Activated CD4-positive, alpha-beta T cell treated with anti-CD3 and anti-CD28 coated beads, Interleukin-2, Interleukin-6, amounts not matched to agents 100 ng/mL and 50 ng/mL, durations not matched to agents 16 hours and 8 hours (primary cell): ENCODE results near the gene ALDH4A1.
"Not testable (repeated sequence)": the region's sequence is repeated elsewhere in the genome, so short reads cannot be mapped to it uniquely, and the experiment has no call there.

Experiments
- DNase-seq: peaks from one replicate; pipeline ENCODE4 v3.0.0-alpha.2; 2020

The ALDH4A1 gene

DNA sequence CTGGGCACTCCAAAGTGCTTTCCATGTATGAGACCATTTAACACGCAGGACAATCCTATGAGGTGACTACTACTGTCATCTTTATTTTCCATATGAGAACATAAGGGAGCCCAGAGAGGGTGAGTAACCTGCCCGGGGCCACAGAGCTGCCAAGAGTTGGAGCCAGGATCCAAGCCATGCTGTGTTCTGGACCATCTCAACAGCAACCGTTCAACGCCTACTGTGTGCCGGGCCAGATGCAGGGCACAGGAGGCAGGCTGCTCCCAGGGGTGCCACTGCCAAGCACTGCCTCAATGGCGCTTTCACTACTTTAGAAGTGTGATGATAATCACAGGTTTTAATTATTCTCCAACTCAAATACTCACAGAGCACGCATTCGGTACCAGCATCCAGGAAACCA lies 3.8 kb downstream of the ALDH4A1 start:
- no peak for DNase-seq

DNA sequence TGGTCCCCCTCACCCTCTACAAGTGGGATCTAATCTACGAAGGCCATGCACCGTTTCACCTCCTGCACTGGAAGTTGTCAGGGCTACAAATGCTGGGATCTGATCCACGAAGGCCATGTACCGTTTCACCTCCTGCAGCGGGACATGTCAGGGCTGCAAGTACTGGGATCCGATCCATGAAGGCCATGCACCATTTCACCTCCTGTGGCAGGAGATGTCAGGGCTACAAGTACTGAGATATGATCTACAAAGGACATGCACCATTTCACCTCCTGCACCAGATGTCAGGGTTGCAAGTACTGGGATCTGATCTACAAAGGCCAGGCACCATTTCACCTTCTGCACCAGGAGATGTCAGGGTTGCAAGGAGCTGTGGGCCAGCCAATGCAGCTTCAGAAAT lies 7.0 kb downstream of the ALDH4A1 start:
- no peak for DNase-seq

DNA sequence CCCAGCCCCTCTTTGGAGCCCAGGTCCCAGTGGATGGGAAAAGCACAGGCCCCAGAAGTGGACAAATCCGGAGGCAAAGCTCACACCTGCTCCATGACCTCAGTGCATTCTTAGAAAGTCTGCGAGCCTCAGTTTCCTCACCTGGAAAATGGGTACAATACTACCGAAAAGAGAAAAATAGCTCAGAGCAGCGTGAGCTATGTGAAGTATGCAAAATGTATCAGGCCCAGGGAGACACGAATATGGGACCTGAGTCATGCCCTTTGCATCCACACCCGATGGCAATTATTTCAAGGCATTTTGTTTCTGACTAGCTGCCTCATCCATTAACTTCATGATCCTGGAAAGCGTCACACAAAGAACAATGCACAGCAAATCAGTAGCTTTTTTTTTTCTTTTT lies 9.2 kb downstream of the ALDH4A1 start:
- DNase-seq = no peak

DNA sequence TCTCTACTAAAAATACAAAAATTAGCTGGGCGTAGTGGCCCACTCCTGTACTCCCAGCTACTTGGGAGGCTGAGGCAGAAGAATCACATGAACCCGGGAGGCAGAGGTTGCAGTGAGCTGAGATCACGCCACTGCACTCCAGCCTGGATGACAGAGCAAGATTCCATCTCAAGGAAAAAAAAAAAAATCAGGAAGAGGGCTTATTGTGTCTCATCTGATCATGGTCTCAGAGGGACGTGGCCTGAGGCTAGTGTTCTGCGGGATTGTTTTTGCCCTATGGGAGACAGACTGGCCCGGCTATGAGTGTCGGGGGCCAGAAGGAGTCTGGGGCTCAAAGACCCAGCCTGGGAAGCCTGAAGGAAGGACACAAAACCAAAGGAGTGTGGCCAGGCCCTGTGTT lies 10.5 kb downstream of the ALDH4A1 start:
- not testable (repeated sequence) for DNase-seq

DNA sequence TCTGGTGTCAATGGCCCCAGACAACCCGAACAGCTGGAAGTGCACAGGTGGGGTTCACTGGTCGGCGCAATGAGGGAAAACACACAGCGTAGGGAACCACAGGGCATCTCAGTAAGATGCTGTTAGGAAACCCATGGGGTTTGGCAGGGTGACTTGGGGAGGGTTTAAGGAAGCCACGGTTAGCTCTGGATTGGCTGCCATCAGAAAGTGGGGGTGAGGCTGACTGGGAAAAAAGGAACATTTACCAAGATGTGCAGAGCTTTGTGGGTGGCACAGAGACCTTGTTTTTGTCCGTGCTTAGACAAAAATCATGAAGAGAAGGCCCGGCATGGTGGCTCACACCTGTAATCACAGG lies 11.0 kb downstream of the ALDH4A1 start:
- DNase-seq = no peak

DNA sequence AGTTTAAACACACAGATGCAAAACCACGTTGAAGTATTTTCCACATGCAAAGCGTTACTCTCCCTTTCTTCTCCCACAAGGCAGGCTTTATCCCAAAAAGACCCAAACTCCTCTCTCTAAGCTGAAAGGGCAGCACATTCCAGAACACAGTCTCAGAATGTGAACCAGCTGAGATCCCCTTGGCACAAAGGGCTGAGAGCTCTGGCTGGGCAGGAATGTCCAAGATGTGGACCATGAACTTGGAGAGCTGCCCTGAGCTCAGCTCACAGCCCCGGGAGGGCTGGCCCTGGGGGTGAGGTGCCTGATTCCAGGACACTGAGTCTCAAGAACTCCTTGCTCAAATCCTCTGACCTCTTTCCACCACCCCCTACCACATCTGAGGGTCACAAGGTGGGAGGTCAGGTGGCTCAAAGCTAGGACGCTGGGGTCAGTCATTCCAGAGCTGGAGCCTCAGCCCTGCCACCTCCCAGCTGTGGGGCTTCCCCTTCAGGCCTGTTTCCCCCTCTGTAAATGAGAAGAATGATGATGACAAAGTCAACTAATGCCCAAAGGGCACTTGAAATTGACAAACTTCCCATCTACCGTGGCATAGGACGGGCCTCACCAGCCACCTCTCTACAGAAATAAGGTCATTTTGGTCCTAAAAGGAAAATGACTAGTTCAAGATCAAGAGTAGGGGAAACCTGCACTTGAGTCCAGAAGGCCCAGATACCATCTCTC lies 11.5 kb downstream of the ALDH4A1 start:
- no peak for DNase-seq

DNA sequence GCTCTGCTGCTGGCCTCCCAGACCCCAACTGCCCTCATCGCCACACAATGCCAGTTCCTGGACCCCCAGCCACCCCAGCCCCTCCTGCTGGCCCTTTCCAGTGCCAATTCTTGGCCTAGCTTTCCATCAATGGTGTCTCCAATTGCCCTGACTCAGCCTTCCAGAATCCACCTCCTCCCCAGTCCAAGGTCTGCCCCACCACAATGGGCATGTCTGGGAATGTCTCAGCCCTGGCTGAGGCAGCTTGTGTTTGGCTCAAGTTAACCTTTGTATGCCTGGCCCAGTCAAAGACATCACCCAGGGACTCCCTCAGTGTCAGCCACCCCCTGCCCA lies 16.4 kb downstream of the ALDH4A1 start:
- no peak for DNase-seq

DNA sequence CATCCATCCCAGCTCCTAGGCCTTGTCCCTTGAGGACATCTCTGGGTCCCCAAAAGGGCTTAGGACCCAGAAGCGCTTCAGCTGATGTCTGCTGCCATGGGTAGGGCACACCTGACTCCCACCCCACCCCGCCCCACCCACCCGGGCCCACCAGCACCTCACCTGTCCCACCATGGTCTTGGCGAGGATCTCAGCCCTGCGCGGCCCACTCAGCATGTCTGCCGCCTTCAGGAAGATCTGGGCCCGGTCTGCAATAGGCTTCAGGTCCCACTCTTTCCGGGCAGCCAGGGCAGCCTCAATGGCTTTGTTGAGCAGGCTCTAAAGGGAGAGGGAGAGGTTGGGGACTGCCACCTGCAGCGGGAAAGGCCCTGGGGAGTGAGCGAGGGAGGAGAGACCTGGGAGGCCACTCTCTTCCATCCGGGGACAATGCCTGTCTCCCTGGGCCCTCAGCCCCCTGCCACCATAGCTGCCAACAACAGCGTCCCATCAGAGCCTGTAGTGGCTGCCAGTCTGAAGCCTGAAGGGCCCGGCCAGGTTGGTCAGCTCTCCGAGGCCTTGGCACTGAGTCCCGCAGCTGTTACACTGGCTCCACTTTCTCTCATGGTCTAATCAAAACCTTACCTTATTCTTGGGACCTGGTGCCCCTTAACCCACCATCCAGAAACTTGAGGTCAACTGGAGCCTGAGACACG lies 16.9 kb downstream of the ALDH4A1 start:
- no peak for DNase-seq

DNA sequence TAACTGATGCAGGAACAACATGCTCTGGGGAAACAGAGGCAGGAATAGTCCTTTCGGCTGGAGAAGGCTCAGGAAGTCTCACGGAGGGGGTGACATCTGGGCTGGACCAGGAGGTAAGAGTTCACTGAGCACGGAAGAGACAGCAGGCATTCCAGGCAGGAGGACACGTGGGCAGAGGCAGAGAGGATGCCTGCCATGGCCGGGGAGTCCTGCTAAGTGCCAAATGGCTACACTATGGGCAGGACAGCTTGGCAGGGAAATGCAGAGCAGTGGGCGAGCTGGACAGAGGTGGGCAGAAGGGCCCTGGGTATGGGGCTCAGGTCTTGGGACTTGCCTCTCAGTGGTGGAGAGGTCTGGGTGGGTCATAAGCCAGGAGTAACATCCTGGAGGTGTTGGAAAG lies 17.6 kb downstream of the ALDH4A1 start:
- DNase-seq = no peak

DNA sequence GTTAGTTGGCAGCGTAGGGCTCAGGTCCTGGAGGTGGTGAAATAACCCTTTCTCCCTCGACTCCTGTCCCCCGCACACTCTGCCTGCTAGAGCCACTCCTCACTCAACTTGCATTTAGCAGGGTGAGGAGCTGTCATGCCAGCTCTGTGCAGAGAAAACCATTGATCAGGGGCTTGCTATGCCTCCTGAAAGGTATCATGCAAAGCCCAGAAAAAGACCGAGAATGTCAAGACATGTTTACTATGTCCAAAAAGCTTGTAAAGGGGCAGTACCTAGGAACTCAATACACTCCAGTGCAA lies 18.0 kb downstream of the ALDH4A1 start:
- DNase-seq = no peak

DNA sequence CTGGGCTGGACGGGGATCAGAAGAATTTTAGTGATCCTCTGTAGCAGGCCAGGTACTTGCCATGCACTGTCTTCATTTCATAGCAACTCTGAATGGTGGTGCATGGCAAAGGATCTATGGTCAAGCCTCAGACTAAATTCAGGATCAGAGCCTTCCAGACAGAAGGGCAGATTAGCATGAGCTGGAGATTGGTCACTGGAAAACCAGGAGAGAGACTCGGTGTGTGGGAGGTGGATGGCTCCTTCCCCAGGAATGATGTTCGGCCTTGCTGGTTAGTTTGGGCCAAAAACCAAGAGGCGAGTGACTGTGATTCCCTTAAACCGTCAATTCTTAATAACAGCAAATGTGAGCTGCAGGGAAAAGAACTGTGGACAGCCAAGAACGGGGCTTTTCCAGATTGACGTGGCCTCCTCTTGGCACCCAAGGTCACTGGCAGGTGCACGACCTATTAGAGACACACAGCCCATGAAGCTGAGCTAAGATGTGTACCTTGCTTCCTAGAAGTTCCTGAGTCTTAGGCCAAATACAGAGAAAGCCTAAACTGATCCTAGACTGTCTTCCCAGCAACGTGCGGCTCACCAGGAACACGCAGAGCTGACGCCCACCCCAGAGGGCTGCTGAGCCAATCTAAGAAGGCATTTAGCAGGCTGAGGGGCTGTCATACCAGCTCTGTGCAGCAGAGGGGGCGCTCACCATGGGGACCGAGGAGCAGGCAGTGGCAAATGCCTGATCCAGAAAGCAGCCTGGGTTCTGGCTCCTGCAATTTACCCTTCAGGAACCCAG lies 18.5 kb downstream of the ALDH4A1 start:
- peak; percentile 75 for DNase-seq

DNA sequence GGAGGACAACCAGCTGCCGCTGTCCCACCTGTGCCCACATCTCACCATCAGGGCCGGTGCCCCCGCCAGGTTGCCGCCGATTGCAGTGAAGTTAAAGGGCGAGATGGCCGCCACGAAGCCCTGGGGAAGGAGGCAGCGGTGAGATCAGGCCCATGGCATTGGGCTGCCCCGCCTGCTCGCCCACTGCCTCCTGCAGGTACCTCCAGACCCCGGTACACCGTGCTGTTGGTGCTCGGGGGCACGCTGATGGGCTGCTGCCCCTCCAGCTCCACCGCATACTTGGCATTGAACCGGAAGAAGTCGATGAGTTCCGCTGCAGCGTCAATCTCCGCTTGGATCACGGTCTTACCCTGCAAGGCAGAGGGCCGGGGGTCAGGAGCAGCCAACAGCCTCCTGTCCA lies 19.3 kb downstream of the ALDH4A1 start:
- no peak for DNase-seq

DNA sequence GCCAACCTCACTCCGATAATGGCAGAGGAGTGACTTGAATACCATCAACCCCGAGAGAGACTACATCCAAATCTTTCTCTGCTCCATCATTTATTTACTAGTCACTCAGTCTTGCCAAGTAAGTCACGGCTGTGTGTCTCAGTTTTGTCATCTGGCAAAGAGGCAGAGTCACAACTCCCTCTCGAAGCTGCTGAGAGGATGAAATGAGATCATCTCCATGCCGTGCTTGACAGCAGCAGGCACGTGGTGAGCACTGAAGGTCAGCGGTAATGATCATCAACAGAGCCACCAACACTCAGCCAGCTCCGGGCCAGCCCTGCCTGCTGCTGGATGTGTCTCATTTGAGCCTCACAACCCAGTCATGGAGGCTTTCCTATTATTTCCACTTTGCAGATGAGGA lies 19.9 kb downstream of the ALDH4A1 start:
- DNase-seq = no peak

DNA sequence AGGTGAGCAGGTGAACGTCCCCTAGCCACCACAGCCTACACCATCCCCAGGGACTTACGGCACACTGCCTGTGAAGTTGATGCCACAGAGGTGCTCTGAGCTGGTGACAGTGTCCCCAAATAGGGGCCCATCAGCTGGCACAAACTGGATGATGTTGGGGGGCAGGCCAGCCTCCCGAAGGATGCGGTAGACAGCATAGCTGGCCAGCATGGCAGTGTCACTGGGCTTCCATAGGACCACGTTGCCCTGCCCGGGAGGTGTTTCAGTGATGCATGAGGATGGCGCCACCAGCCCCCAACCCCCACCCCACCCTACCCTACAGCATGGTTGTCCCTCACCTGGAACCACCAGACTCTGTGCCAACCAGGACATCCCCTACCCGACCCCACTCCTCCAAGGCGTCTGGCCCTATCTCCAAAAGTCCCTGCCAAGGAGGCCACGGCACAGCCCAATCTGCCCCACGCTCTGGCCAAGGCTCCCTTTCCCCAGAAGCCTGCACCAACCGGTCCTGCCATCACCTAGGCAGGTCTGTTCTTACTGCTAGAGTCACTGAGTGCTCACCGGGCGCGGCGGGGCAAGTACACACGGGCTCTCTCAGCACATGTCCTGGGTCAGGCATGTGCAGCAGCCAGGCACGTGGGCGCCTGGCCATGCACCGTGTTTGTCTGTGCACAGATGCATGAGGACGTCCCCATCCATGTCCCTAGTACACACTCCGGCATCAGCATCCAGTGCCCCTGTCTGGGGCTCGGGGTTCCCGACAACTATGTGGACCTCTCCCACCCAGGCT lies 20.5 kb downstream of the ALDH4A1 start:
- no peak for DNase-seq

DNA sequence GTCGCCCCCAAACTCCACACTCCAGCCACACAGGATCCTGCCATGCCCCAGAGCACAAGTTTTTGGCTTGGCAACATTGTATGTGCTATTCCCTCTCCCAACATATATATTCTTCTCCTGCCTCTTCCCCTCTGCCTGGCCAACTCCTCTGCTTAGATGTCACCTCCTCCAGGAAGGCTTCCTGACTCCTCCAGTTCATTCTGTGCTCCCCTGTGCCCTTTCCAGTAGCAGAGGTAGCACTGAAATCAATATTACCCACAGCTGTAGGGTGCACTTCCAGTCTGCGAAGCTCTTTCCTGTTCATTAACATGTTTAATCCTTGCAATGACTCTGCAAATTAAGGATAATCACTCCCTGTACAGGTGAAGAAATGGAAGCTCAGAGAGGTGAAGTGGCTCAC lies 21.2 kb downstream of the ALDH4A1 start:
- DNase-seq = no peak

DNA sequence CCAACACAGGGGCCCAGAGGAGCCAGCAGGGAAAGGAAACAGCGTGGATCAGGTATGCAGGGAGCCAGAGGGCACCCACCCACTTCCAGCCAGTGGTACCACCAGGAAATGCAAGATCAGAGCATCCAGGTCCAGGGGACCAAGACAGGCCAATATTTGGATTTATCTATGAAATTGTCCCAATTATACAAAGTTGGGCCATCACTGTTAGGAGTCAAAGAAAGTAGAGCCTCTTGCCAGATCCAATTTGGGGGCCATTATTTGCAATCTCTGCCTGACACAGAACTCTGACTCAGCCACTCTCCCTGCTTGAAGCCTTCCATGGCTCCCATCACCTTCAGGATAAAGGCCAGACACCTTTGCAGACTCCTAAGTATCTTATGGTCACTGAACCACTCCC lies 21.8 kb downstream of the ALDH4A1 start:
- DNase-seq = no peak

DNA sequence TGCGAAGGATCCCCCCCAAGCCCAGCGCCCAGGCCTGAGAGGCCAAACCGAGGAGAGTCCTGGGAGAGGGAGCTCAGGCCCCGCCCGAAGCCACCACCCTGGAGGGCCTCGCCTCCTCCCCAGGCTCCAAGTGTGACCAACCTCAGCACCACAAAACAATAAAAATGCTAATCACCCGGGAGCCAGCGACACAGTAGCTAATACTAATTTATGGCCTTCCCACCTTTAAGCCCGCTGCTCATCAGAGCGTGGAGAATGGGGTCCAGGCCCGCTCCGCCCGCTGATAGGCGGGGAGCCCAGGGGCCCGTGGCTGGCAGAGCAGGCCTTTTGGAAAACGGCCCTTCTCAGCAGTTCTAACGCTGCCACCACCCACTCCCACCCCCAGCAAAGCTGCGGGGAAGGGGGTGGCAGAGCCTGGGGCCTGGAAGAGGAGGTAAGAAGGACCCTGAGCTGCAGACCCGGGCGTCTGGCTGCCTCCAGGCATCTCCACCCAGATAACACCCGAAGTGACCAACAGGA lies 22.5 kb downstream of the ALDH4A1 start:
- no peak for DNase-seq

DNA sequence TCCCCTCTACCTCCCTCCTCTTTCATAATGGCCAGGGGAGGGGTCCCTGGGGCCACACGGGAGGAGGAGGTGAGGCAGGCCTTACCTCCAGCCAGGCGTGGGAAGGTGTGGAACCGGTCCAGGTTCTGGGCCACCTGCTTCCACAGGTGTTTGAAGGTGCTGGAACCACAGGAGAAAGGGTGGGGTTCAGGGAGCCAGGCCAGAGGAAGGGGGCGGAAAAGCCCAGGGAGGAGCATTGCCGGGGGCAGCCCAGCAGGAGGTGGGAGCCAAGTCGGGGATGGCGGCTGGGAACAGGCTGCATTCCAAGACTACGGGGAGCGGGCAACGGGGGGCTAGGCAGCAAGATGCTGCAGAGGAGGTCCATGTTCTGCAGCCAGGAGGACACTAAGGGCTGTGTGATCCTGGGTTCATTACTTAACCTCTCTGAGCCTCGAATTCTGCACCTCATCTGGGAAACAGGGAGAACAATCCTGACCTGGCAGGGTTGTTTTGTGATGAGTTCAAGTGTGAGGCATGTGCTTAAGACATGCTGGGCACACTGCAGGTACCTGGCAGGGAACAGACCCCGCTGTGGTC lies 23.1 kb downstream of the ALDH4A1 start:
- DNase-seq = no peak

DNA sequence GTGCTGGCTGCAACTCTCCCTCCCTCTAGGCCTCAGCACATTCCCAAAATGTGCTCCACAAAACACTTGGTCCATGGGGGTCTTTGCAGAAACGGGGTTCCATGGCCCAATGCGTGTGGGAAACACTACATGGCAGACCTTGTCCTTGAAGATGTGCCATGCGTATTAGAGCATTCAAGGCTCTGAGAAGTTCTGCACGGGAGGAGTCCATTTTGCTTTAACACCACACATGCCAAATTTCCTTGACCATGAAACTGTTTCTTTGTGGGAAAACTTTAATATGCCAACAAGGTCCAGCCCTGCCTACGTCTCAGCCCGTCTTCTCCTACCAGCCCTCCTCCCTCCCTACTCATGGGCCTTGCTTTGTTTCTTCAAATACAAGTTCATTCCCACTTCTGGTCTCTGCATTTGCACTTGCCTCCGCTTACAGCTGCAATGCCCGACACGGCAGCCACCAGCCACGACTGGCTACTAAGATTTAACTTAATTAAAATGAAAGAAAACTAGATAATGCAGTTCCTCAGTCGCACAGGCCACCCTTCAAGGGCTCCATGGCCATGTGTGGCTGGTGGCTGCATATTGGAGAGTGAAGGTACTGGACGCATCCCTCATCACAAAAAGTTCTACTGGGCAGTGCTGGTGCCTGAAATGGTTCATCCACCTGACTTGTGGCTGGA lies 23.7 kb downstream of the ALDH4A1 start:
- no peak for DNase-seq

DNA sequence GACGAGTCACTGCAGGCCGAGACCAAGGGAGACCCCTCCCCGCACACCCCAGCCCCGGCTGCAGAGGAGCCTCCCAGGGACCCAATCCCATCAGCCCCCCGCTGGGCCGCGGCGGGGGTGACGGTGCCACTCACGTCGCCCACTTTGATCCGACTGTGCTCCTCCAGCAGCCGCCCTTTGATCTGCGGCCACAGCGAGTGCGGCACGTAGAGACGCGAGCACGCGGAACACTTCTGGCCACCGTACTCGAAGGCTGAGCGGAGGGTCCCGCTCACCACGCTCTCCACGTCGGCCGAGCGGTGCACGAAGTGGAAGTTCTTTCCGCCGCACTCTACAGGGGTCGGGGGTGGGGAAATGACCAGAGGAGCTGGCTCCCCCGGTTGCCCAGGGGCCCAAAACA lies 25.1 kb downstream of the ALDH4A1 start:
- DNase-seq = no peak

DNA sequence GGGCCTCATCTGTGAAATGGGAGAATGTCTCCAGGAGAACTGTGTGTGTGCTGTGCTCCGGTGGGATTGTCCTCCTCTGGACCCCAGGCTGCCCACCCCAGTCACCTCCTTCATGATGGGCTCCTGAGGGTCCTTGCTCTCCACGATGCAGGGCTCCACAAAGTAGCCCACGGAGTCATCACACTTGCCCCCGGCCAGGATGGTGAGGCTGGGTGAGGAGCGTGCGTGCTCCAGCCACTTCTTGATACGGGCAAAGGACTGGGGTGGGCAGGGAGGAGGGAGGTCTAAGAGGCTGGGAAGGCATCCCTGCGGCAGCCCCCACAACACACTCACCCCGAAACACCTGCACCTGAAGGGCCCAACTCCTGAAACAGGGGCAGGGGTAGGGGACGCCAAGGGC lies 26.1 kb downstream of the ALDH4A1 start:
- no peak for DNase-seq

DNA sequence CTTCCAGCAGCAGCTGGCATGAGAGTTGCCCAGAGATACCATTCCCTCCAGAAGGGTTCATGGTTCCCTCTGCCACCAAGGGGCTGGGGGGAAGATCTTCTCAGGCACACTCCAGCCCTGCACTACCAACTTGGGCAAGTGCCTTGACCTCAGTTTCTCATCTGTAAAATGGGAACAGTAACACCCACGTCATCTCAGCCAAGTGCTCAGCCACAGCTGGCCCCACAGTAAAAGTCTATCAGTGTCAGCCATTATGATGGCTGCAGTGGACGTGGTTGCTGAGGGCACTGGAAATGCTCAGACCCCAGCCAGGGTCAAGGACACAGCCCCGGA lies 26.6 kb downstream of the ALDH4A1 start:
- no peak for DNase-seq
